ENCODE data around the gene H6PD. TPM values are rescaled to one million over a fixed set of nuclear protein-coding genes. Genes with fewer than 3 reads are reported as not detected.

H6PD gene
- total and polyA plus RNA-seq, 4 donors = 21.5 to 59.8 (median 32.9) TPM

DNA sequence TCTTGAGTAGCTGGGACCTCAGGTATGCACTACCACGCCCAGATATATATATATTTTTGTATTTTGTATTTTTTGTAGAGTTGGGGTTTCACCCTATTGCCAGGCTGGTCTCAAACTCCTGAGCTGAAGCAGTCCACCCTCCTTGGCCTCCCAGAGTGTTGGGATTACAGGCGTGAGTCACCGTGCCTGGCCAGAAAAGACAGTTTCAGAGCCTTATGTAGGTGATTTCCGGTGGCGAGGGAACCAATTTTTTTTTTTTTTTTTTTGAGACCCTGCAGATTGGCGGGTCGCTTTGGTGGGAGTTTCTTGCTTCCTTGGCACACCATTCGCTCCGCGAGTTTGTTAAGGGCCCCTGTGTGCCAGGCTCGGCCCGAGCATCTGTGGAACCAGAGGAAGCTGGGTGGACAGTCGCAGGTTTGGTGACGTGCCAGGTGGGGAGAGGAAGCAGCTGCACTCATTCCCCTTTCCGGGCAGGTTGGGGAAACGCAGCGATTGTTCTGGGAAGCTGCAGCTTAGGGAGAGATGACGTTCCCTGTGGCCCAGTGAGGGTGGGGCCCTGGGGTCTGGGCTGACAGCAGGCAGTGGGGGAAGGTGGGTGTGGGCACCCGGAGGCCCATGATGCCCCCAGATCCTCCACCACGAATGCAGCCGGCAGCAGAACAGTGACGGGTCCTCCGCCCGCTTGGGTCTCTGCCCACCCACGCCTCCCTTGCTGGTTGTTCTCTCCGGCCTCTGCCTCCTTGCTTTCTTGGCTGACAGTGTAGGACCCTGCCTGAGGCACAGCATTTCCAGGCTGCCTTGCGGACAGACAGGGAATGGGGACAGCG lies 83.2 kb downstream of the H6PD start:
- Histone ChIP-seq H3K9ac (ENCODE audit: insufficient read depth in 1 of 2, low read length in 2 of 2) (no peak overlapping the region), H3K4me1 (ENCODE audit: control insufficient read depth in 5 of 5, insufficient read depth in 5 of 5, low read length in 5 of 5) (peaks cover 0 to 31% (median 0%) of the 10 kb centered on the region in 5 donors), H3K9me3 (ENCODE audit: control insufficient read depth in 4 of 4, insufficient read depth in 3 of 4, low read length in 3 of 4) (no peaks in the 10 kb centered on the region), H3K27ac (ENCODE audit: low read depth in 1 of 2, low read length in 1 of 2) (peak overlapping the region in 1 of 2 donors; percentile 48), H3K27me3 (ENCODE audit: control insufficient read depth in 3 of 3, insufficient read depth in 3 of 3, low read length in 2 of 3) (no peaks in the 10 kb centered on the region), H3K4me3 (no peak overlapping the region), H3K36me3 (ENCODE audit: control insufficient read depth in 4 of 4, insufficient read depth in 4 of 4, low read length in 4 of 4) (peaks cover 0 to 2% (median 0%) of the 10 kb centered on the region in 4 donors)
- peak; percentile 8 for ATAC-seq (ENCODE audit: insufficient read depth, low FRiP score)
- DNase-seq = peak; percentile 32 to 61 (median 33)
- 34 to 48% methylated on average over 28 of the region's 28 CpGs for WGBS, 2 donors
- TF ChIP-seq, protein P1, sequence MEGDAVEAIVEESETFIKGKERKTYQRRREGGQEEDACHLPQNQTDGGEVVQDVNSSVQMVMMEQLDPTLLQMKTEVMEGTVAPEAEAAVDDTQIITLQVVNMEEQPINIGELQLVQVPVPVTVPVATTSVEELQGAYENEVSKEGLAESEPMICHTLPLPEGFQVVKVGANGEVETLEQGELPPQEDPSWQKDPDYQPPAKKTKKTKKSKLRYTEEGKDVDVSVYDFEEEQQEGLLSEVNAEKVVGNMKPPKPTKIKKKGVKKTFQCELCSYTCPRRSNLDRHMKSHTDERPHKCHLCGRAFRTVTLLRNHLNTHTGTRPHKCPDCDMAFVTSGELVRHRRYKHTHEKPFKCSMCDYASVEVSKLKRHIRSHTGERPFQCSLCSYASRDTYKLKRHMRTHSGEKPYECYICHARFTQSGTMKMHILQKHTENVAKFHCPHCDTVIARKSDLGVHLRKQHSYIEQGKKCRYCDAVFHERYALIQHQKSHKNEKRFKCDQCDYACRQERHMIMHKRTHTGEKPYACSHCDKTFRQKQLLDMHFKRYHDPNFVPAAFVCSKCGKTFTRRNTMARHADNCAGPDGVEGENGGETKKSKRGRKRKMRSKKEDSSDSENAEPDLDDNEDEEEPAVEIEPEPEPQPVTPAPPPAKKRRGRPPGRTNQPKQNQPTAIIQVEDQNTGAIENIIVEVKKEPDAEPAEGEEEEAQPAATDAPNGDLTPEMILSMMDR (IDR thresholded peaks at IDR 0.05; ENCODE audit: control extremely low read depth, extremely low read depth) = no peak

DNA sequence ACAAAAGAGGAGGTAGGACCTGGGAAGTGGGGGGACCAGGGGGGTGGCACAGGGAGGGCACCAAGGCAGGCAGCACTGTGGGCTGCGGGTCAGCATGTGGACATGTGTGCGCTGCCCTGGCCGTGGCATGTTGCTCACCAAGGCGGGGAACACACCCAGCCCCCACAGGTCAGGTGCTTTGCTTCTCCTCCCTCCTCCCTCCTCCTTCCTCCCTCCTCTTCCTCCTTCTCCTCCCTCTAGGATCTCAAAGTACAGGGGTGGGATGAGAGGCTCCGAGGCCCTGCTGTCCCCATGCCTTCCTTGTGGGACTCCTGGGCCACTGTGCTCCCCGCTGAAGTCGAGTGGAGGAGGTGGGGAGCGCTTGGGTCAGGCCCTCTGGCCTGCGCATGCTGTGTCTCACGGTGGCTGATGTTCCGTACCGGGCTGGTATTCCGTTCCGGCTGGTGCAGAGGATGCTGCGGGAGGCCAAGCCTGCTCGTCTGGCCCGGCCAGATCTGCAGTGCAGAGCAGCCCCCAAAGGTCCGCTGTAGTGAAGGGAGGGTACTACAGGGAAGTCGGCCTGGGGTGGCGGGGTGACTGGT lies 84.7 kb downstream of the H6PD start:
- Histone ChIP-seq H3K36me3 (ENCODE audit: control insufficient read depth in 4 of 4, insufficient read depth in 4 of 4, low read length in 4 of 4) (peaks cover 0 to under 1% (median 0%) of the 10 kb centered on the region in 4 donors), H3K4me1 (ENCODE audit: control insufficient read depth in 5 of 5, insufficient read depth in 5 of 5, low read length in 5 of 5) (peaks cover 0 to 33% (median 0%) of the 10 kb centered on the region in 5 donors), H3K27ac (ENCODE audit: low read depth in 1 of 2, low read length in 1 of 2) (no peak overlapping the region), H3K9me3 (ENCODE audit: control insufficient read depth in 4 of 4, insufficient read depth in 3 of 4, low read length in 3 of 4) (no peaks in the 10 kb centered on the region), H3K9ac (ENCODE audit: insufficient read depth in 1 of 2, low read length in 2 of 2) (no peak overlapping the region), H3K27me3 (ENCODE audit: control insufficient read depth in 3 of 3, insufficient read depth in 3 of 3, low read length in 2 of 3) (no peaks in the 10 kb centered on the region), H3K4me3 (no peak overlapping the region)
- no peak for DNase-seq
- WGBS, 2 donors = 88 to 93% methylated on average over 20 of the region's 20 CpGs
- ATAC-seq (ENCODE audit: insufficient read depth, low FRiP score) = no peak
- TF ChIP-seq, protein P1 (IDR thresholded peaks at IDR 0.05; ENCODE audit: control extremely low read depth, extremely low read depth) = no peak

DNA sequence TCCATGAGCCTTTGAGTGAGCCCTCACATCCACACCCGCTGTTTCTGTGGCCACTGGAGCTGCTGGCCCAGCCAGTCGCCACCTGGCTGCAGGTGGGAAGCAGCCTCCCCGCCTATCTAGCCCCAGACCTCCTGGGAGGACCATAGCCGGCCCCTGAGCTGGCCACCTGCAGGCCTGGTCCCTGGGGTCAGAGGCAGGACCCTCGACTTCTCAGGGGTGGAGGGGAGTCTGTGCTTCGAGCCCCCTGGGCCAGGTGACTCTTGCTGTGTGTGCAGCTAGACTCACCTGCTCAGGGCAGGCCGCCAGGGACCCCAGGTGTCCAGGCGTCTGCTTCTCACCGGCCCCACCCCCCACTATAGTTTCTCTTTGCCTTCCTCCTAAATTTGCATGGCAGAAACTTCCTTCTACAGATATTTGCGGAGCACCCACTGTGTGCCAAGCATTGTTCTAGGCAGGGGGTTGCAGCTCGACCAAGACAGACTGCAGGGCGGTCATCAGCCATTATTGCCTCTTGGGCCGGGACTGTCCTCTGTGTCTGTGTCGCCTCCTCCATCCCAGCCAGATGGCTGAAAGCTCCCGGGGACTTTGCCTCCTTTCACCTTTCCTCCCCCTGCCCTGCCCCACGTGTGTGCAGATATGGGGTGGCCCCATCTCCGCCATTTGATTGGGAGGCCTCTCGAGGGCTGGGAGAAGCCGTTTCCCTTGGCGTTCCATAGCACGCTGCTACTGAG lies 85.4 kb downstream of the H6PD start:
- Histone ChIP-seq H3K27ac (ENCODE audit: low read depth in 1 of 2, low read length in 1 of 2) (no peak overlapping the region), H3K36me3 (ENCODE audit: control insufficient read depth in 4 of 4, insufficient read depth in 4 of 4, low read length in 4 of 4) (no peaks in the 10 kb centered on the region), H3K4me1 (ENCODE audit: control insufficient read depth in 5 of 5, insufficient read depth in 5 of 5, low read length in 5 of 5) (peaks cover 0 to 33% (median 0%) of the 10 kb centered on the region in 5 donors), H3K4me3 (no peak overlapping the region), H3K27me3 (ENCODE audit: control insufficient read depth in 3 of 3, insufficient read depth in 3 of 3, low read length in 2 of 3) (no peaks in the 10 kb centered on the region), H3K9me3 (ENCODE audit: control insufficient read depth in 4 of 4, insufficient read depth in 3 of 4, low read length in 3 of 4) (no peaks in the 10 kb centered on the region), H3K9ac (ENCODE audit: insufficient read depth in 1 of 2, low read length in 2 of 2) (no peak overlapping the region)
- WGBS, 2 donors = 87 to 88% methylated on average over 21 of the region's 21 CpGs
- no peak for ATAC-seq (ENCODE audit: insufficient read depth, low FRiP score)
- TF ChIP-seq, protein P1 (IDR thresholded peaks at IDR 0.05; ENCODE audit: control extremely low read depth, extremely low read depth) = no peak
- DNase-seq = no peak

Other genes with a start within 250 kb of the H6PD start
- not detected for gene SLC2A7, start 208.4 kb upstream of the H6PD start, total RNA-seq
- gene SLC2A7, start 208.4 kb upstream of the H6PD start, polyA plus RNA-seq = under 1 TPM in 1 of 2 donors, not detected in 1; 0.05 TPM
- gene SLC2A5, start 165.1 kb upstream of the H6PD start, total RNA-seq = 1 to 10 TPM in 1 of 2 donors, under 1 TPM in 1; 0.92 to 2.8 TPM
- 1 to 10 TPM in 1 of 2 donors, under 1 TPM in 1; 0.16 to 2.1 TPM for gene SLC2A5, start 165.1 kb upstream of the H6PD start, polyA plus RNA-seq
- 10 to 100 TPM; 10.0 to 29.3 TPM for gene GPR157, start 105.7 kb upstream of the H6PD start, total RNA-seq
- gene GPR157, start 105.7 kb upstream of the H6PD start, polyA plus RNA-seq = 1 to 10 TPM; 3.7 to 4.6 TPM
- gene SPSB1, start 58.1 kb downstream of the H6PD start, total RNA-seq = 10 to 100 TPM in 1 of 2 donors, 1 to 10 TPM in 1; 9.5 to 23.8 TPM
- 10 to 100 TPM; 19.5 to 25.9 TPM for gene SPSB1, start 58.1 kb downstream of the H6PD start, polyA plus RNA-seq

Data from lung (tissue), 12 donors.